Body of pancreas (tissue), 4 donors: ENCODE measurements around the gene ANKRD23.

ENCODE experiments used
- CTCF ChIP-seq, 7 experiments: fragments of 450-650 bp in 4 of 7; fragments of 200-600 bp in 3 of 7; sonication (generic) in 3 of 7; IDR thresholded peaks; one replicate each; pipeline ENCODE4 v1.5.1; 2016 to 2019; ENCODE audit warnings: antibody characterized with exemption in 7 of 7
- POLR2A ChIP-seq, 3 donors: fragments of 450-650 bp; IDR thresholded peaks; one replicate each; pipeline ENCODE4 v1.6.1; 2016; ENCODE audit warnings: antibody characterized with exemption in 3 of 3, mild to moderate bottlenecking in 2 of 3

GRCh38 chr2:96887493-96888012 is 43.7 kb upstream of the ANKRD23 start:
- TF ChIP-seq CTCF (IDR thresholded peaks at IDR 0.05) = no peak
- no peak for TF ChIP-seq POLR2A (IDR thresholded peaks at IDR 0.05)
